ENCODE results near the gene SYT1. TPM values are rescaled to one million over a fixed set of nuclear protein-coding genes. Genes with fewer than 3 reads are reported as not detected.

The SYT1 gene
- total RNA-seq, 1 experiment from 2014 or later = 15.8 TPM

DNA sequence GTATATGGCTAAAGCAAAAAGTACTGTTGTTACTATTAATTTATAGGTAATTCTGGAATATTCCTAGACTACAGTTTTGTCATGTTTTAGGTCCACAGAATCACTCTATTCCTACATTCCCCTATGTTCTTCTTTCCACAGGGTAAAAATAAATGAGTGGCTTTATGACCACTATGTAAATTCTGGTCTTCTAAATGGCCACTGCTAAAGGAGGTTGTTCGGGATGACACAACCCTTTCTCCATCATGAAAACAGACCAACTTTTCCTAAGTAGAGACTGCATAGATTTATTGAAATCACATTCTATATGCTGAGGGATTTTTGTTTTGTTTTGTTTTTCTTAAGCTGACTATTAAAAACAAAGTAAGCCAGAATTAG, 88.0 kb downstream of the SYT1 start:
- Histone ChIP-seq H3K23ac (ENCODE audit: insufficient read length, low read depth, low read length) (no peak overlapping the region), H3K4me1 (ENCODE audit: insufficient read depth, low read length) (no peaks in the 10 kb centered on the region), H4K91ac (ENCODE audit: insufficient read length, low read depth, low read length) (no peak overlapping the region), H3T11ph (ENCODE audit: low read length) (no peak overlapping the region), H3K56ac (ENCODE audit: insufficient read length, low read depth, low read length) (no peak overlapping the region), H3K4me2 (ENCODE audit: insufficient read depth, insufficient read length, low read length) (no peak overlapping the region), H2BK20ac (ENCODE audit: low read depth, low read length, poor library complexity, severe bottlenecking) (no peak overlapping the region), H3K18ac (ENCODE audit: insufficient read length, low read depth, low read length) (no peak overlapping the region), H3K4ac (ENCODE audit: low read depth, low read length) (no peak overlapping the region), H2BK120ac (ENCODE audit: low read depth, low read length, poor library complexity, severe bottlenecking) (no peak overlapping the region), H3K9me3 (ENCODE audit: control insufficient read depth, low read depth, low read length) (no peaks in the 10 kb centered on the region), H2BK15ac (ENCODE audit: low read depth, low read length) (no peak overlapping the region), H3K27me3 (ENCODE audit: insufficient read depth, low read length) (no peaks in the 10 kb centered on the region), H2AK5ac (ENCODE audit: insufficient read length, low read length) (no peak overlapping the region), H3K23me2 (ENCODE audit: insufficient read length, low read depth, low read length, poor library complexity, severe bottlenecking) (no peaks in the 10 kb centered on the region), H4K5ac (ENCODE audit: insufficient read length, low read depth, low read length) (no peak overlapping the region), H3K27ac (ENCODE audit: insufficient read length, low read depth, low read length) (no peak overlapping the region), H2BK5ac (ENCODE audit: insufficient read length, low read length) (no peak overlapping the region), H2BK12ac (ENCODE audit: insufficient read length, low read depth, low read length) (no peak overlapping the region), H2AFZ (ENCODE audit: low read length) (no peak overlapping the region), H4K20me1 (ENCODE audit: control insufficient read depth, insufficient read depth, insufficient read length) (no peaks in the 10 kb centered on the region), H3K79me2 (ENCODE audit: insufficient read depth, low read length) (no peaks in the 10 kb centered on the region), H3K9ac (ENCODE audit: extremely low read depth, insufficient read length, low read length) (no peak overlapping the region), H3K79me1 (ENCODE audit: insufficient read depth, low read depth, low read length, poor library complexity, severe bottlenecking) (no peaks in the 10 kb centered on the region), H3K14ac (ENCODE audit: insufficient read depth, low read length) (no peak overlapping the region), H4K8ac (replicated peaks; ENCODE audit: insufficient read length, low read depth, low read length) (no peak overlapping the region)
- Mint-ChIP-seq H3K27me3 (ENCODE audit: low read depth) (no peaks in the 10 kb centered on the region), H3K4me1 (no peaks in the 10 kb centered on the region), H3K36me3 (ENCODE audit: insufficient read depth in 1 of 3, low read depth in 3 of 3) (peaks cover 0 to 3% (median 0%) of the 10 kb centered on the region in 3 experiments; a peak in 2 of 7 replicates), H3K9me3 (no peaks in the 10 kb centered on the region), H3K27ac (no peak overlapping the region), H3K4me3 (no peak overlapping the region)
- no peak for DNase-seq
- TF ChIP-seq, protein P1, sequence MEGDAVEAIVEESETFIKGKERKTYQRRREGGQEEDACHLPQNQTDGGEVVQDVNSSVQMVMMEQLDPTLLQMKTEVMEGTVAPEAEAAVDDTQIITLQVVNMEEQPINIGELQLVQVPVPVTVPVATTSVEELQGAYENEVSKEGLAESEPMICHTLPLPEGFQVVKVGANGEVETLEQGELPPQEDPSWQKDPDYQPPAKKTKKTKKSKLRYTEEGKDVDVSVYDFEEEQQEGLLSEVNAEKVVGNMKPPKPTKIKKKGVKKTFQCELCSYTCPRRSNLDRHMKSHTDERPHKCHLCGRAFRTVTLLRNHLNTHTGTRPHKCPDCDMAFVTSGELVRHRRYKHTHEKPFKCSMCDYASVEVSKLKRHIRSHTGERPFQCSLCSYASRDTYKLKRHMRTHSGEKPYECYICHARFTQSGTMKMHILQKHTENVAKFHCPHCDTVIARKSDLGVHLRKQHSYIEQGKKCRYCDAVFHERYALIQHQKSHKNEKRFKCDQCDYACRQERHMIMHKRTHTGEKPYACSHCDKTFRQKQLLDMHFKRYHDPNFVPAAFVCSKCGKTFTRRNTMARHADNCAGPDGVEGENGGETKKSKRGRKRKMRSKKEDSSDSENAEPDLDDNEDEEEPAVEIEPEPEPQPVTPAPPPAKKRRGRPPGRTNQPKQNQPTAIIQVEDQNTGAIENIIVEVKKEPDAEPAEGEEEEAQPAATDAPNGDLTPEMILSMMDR (conservative IDR thresholded peaks at IDR 0.05) = no peak
- WGBS (ENCODE audit: extremely low coverage, insufficient read length, low lambda C conversion rate) = no CpG with 5 or more reads among the region's 1 CpG

All from H9 (cell line).